HG02938 (cell line): ENCODE measurements around the gene AADAT.
"Not testable (repeated sequence)": the region's sequence is repeated elsewhere in the genome, so short reads cannot be mapped to it uniquely, and the experiment has no call there.

ENCODE experiments used
- ATAC-seq: cut with Tn5 transposase; IDR thresholded peaks from one replicate; pipeline ENCODE4 v1.9.1; 2021; ENCODE audit warnings: mild to moderate bottlenecking, moderate library complexity; ENCODE audit not compliant: unreplicated experiment

The AADAT gene

DNA sequence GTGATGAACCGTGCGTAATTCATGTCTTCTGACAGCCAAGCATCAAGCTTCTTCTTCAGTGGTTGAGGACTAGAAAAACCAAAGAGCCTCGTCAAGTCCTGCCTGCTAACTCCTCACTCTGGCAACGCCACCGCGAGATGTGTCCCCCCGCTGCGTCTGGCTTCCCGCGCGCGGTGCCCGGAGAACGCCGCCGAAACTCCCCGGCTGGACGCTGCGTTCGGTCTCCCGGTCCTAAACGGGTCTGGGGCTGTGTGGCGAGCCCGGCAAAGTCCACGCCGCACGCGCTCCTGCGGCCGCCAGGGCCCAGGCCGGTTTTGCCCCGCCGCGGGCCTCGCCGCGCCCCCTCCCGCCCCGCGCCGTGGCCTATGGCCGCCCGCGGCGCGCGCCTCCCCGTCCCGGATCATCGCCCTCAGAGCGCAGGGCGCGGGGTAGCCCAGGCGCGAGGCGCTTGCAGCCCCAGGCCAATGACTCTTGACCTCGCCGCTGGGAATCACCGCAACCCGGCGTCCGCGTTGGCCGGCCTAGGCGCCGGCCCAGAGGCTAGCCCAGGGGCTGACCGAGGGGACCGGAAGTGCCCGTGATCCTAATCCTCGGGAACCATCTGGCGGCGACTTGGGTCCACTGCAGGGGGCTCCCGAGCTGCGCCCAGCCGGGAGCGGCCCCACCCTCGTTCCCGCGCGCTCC, at the start of gene AADAT:
AADAT (minus strand) TSS at position 289 of the 684 bp plus-strand sequence; CDS start at position 23, 266 bp downstream.
- ATAC-seq: peak; percentile 80

DNA sequence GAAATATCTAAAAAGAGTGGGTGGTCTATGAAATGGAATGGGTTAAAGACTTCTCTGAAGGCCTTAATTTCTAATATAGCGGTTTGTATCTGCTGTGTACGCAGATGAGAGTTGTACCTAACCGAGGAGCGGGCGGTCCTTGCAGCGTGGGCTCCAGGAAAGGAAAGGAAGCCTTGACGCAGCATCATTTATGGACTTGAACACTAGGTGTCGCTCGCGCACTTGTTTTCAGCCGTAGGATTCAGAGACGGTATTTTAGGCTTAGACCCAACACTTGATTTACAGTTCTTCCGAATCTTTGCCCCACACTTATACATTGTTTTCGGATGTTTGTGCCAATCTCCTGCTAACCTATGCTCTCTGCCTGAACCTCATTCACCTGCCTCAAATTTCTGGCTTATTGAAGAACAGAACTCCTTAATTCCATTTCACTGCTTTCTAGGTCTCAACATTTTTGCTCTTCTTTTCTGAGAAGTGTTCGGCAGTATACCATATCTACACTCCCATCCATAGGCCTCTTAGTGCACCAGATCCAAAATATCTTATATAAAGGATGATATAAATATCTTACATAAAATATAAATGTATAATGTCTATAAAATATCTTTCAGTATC, 48.9 kb upstream of the AADAT start:
- ATAC-seq: peak; percentile 95

DNA sequence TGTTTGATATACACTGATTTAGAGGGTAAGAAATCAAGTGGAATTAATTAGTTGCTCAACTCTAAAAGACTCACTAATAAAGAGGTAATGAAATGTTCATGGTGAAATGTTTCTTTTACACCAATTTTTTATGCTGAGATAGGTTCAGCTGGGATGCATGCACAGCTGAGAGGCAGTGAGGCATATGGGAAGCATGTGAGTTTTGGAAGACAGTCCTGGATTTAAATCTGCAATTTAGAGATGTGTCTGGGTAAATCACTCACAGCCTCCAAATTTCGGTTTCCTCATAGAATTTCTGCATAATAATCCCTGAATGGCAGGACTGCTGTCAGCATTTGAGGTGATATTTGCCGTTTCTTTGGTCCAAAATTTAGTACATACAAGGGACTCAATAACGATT, 48.2 kb upstream of the AADAT start:
- no peak for ATAC-seq

DNA sequence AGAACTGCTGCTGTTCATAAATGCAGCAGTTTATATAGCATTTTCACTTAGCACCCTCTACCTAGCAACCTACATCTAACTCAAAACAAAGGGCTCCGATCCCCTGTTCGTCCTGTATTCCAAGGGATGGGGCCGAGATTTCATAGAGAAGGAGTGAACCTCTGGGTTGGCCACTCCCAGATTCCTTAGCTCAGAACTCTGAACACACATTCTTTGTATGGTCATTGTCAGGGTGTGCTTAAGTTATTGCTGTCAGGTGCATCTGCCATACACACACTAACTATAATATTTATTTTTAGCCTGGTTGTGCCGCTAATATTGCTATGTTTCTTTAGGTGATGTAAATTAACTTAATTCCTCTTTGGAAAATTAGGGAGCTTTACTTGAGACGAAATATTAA, 47.7 kb upstream of the AADAT start:
- no peak for ATAC-seq

DNA sequence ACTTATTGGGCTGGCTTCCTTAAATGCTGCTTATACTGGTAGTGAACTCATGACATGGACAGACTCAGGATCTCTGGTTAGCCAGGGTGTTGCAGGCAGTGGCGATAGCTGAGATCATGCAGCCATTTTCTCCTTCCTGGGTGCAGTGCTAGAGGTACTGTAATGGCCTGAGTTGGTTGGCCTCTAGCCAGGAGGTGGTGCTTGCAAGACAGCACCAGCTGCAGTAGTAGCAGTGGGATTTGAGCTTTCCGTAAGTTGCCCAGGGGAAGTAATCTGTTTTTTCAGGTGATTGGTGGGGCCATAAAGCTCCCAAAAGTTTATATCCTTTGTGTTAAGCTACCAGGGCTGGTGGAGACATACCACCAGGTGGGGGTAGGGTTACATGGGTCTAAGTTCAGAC, 45.1 kb upstream of the AADAT start:
- no peak for ATAC-seq

DNA sequence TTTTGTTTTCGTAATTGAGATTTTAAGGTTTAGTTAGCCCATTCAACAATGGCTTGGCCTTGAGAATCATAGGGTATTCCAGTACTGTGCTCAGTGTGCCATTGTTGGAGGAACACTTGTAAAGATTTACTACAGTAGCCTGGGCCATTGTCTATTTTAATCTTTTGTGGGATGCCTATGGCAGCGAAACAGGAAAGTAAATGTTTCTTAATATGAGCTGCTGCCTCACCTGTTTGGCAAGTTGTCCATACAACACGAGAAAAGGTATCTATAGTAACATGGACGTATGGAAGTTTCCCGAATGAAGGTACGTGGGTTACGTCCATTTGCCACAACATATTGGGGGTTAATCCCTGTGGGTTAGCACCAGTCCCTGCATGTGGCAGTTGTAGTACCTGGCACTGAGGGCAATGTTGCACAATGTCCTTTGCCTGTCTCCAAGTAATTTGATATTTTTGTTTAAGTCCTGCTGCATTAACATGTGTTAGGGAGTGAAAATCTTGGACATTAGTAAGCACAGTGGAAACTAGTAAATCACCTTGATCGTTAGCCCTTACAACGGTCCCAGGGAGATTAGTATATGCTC, 38.6 kb upstream of the AADAT start:
- no peak for ATAC-seq

DNA sequence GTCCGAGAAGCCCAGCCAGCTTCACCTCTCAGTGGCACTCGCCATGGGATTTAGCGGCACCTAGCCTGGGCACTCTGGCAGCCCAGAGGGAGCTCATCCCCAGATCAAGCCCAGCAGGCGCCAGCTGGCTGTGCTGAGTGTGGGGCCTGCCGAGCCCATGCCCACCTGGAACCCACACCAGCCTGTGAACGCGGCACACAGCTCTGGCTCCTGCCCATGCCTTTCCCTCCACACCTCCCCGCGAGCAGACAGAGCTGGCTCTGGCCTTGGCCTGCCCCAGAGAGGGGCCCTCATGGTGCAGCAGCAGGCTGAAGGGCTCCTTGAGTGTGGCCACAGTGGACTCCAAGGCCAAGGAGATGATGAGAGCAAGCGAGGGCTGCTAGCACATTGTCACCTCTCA, 38.0 kb upstream of the AADAT start:
- no peak for ATAC-seq

DNA sequence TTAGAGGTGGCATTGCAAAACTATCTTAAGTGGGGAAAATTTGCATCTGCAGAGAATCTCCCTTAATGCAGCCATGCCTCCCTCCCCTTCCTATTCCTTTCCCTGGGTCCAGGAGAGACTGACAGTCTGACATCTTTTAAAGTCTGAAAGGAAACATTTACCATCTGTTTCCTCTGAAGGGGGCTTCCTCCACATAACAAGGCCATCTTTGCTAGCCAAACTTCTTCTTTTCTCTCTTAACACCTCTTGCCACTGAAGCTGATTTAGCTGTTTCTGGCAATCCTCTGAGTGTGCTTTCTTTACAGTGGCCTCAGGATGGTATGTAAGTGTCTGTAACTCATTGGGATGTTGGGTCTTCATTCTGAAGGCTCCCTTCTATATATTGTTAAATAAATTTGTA, 34.6 kb upstream of the AADAT start:
- no peak for ATAC-seq

DNA sequence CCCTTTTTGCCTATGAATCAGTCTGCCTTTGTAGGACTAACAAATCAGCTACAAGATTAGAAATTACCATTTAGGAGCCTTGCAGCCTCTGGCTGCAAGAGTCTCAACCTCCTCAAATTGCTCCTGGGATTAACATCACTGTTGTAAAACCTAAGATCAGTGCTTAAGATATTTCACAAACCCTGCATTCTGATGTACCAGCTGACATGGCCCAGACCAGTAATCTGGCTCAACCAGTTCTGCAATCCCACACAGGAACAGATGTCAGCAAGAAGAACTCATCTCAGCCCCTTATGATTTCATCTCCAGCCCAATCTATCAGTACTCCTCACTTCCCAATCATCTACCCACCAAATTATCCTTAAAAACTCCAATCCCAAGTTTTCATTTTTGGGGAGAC, 32.5 kb upstream of the AADAT start:
- ATAC-seq: no peak

DNA sequence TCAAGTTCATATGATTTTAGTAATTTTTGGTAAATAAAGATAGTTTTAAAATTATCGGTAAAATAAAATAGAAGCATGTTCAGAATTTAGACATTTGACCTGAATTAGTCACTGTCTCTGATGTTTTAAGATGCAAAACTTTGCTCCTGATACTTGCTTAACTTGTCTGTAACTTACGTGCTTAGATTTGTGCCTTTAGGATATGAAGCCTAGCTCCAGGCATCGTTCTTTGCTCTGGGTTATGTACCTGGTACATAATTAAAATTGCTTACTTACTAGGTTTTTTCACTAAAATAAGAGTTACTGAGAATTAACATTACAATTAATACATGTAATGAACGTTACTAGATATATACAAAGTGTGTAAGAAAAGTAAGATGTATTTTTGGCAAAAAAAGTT, 24.9 kb upstream of the AADAT start:
- ATAC-seq: no peak

DNA sequence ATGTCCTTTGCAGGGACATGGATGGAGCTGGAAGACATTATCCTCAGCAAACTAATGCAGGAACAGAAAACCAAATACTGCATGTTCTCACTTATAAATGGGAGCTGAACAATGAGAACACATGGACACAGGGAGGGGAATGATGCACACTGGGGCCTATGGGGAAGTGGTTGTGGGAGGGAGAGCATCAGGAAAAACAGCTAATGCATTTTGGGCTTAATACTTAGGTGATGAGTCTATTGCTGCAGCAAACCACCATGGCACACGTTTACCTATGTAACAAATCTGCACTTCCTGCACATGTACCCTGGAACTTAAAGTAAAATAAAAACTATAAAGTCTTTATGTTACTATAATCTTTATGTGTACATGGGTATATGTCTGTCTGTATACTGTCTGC, 24.4 kb upstream of the AADAT start:
- ATAC-seq: not testable (repeated sequence)

DNA sequence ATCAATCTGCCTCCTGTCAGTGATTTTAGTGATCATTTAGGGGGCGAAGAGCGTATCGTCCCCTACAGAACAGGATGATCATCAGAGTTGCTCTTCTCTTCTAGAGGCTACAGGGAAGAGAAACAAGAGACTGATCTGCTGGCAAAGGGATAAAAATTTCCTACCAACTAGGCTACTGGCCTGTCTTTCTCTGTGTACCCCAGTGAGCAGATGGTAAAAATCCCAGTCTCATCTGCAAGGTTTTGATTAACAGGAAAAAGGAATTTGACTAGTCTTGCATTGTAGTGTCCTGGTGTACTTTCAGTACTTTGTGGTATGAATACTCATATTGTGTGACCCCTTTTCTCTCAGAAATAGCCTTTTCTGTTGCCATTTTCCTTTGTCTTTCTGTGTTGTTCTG, 21.8 kb upstream of the AADAT start:
- no peak for ATAC-seq

DNA sequence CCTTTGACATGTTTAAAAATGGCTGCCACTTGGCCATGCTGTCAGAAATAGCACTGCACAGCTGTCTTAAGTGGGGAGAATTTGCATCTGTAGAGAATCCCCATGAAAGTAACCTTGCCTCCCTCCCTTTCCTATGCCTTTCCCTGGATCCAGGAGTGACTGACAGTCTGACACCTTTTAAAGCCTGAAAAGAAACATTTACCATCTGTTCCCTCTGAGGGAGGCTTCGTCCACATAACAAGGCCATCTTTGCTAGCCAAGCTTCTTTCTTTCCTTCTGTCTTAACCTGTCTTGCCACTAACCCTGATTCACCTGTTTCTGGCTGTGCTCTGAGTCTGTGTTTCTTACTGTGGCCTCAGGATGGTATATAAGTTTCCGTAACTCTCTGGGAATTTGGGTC, 21.3 kb upstream of the AADAT start:
- ATAC-seq: no peak

DNA sequence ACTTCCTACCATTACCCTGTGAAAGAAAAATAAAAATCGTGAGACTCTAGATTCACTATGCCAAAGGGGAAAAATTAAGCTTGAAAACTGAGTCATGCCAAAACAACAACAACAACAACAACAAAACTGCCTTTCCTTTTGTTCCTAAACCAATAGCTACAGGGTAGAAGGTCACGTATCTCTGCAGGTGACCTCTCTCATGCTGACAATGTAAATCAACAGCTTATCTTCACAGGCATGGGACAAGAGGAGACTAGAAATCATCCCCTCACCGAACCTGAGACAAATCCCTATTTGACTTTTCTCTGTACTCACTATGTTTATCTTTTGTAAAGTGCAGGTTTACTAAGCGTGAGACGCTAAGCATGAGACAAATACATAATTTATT, 20.5 kb upstream of the AADAT start:
- ATAC-seq: no peak

DNA sequence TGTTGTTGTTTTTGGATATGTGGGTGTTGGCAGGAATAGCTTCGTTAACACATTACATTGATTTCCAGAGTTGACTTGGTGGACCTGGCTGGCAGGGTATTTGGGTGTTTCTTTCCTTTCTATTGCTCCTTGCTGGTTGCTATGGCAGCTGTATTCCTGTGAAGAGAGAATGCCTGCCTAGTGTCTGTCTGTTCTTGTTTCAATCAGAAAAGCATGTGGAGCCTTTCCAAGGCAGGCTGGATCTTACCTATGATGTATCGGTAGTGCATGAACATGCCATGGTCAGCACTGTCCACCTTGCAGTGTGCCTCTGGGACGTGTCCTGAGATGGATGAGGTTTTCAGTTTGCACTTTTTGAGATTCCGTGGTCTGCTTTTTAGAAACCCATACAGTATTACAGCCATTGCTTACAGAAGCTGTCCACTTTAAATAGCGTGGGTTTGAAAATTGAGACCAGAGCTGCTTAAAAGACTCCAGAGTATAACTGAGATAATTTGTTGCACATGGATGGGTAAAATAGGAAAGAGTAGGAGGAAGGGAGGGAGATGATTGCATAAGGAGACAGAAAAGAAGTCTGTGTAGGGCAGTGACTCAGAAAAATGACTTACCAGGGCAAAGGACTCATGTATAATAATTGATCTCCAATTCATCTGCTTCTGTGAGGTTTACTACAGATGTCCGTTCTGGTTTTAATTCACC, 20.0 kb upstream of the AADAT start:
- ATAC-seq: no peak

DNA sequence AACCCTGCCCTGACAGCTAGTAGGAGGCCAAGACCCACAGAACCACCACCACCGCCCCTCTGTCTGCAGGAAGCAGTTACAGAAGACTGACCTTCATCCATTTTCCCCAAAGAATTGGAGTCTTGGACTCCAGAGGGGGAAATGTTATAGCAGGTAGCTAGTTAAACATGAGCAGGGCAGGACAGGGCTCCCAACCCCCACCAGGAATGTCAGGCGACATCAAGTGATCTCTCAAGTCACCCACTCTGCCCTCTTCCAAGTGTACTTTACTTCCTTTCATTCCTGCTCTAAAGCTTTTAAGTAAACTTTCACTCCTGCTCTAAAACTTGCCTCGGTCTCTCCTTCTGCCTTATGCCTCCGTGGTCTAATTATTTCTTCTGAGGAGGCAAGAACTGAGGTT, 17.1 kb upstream of the AADAT start:
- no peak for ATAC-seq

DNA sequence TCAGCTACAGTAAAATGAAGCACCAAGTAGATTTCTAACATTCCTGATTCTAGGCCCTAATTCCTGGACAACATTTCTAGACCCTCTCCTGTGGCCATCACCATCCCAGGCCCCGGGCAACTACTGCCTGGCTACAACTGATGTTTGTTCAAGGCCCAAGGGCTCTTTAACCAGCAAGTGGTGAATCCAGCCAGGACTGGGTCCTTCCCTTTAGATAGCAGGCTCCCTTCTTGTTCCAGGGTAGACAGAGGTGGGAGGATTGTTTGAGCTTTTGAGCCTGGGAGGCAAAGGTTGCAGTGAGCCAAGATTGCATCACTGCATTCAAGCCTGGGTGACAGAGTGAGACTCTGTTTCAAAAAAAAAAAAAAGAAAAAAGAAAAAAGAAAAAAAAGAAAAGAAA, 12.7 kb upstream of the AADAT start:
- no peak for ATAC-seq

DNA sequence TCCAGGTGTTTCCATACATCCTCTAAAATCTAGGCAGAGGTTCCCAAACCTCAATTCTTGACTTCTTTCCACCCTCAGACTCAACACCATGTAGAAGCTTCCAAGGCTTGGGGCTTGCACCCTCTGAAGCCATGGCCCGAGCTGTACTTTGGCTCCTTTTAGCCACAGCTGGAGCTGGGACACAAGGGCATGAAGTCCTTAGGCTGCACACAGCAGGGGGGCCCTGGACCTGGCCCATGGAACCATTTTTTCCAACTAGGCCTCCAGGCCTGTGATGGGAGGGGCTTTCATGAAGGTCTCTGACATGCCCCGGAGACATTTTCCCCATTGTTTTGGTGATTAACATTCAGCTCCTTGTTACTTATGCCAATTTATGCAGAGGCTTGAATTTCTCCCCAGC, 8.4 kb upstream of the AADAT start:
- ATAC-seq: not testable (repeated sequence)

DNA sequence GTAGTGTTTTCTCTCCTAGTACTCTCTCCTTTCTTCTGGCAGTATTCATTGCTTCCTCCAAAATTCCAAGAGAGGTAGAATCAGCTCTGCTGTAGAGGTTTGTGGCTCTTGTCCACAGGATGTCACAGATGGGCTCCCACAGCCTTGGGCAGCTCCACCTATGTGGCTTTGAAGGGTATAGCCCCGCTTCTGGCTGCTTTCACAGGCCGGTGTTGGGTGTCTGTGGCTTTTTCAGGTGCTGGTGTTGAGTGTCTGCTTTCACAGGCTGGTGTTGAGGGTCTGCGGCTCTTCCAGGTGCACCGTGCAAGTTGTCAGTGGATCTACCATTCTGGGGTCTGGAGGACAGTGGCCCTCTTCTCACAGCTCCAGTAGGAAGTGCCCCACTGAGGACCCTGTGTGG, 7.9 kb upstream of the AADAT start:
- no peak for ATAC-seq

DNA sequence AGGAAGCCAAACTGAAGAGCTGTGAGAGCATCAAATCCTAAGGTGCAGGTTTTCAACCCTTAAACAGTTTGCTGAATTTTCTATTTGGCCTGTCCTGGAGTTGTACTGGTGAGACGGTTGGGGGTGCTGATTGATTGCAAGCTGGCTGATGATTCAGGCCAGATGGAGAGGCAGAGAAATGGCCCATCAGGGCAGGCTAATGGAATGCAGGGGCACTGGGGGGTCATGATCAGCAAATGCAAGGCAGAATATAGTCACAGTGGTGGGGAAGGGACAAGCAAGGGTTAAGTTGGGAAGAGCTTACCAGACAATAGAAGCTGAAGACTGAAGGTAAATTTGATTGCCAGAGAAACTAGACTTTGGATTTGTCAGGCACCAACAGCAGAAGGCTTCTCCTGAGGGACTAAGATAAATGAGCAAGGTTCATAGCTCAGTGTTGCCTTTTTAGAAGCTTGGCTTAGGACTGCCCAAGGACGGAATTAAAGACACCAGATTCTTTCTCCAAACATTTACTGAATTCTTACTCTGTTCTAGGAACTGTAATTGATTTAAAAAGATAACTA, 4.3 kb upstream of the AADAT start:
- ATAC-seq: no peak

DNA sequence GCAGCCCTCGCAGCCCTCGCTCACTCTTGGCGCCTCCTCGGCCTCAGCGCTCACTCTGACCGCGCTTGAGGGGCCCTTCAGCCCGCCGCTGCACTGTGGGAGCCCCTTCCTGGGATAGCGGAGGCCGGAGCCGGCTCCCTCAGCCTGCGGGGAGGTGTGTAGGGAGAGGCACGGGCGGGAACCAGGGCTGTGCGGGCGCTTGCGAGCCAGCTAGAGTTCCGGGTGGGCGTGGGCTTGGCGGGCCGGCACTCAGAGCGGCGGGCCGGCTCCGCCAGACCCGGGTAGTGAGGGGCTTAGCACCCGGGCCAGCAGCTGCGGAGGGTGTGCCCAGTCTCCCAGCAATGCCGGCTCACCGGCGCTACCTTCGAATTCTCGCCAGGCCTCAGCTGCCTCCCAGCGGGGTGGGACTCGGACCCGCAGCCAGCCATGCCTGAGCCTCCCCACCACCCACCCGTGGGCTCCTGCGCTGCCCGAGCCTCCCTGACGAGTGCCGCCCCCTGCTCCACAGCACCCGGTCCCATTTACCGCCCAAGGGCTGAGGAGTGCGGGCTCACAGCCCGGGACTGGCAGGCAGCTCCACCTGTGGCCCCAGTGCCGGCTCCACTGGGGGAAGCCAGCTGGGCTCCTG, 1.4 kb upstream of the AADAT start:
- no peak for ATAC-seq
